ENCODE measurements around the gene DCAF8L2. TPM values are rescaled to one million over a fixed set of nuclear protein-coding genes. Genes with fewer than 3 reads are reported as not detected.

Gene DCAF8L2
- total RNA-seq, 1 donor from 2014 or later: 0.62 TPM

GRCh38 chrX:27571164-27571563, 19.0 kb upstream of the DCAF8L2 start:
- H3K9me3 Mint-ChIP-seq (ENCODE audit: unreplicated experiment): no peaks in the 10 kb centered on the region
- peaks cover 13% of the 10 kb centered on the region for H3K4me1 Mint-ChIP-seq (ENCODE audit: unreplicated experiment)
- TF ChIP-seq, protein P1, sequence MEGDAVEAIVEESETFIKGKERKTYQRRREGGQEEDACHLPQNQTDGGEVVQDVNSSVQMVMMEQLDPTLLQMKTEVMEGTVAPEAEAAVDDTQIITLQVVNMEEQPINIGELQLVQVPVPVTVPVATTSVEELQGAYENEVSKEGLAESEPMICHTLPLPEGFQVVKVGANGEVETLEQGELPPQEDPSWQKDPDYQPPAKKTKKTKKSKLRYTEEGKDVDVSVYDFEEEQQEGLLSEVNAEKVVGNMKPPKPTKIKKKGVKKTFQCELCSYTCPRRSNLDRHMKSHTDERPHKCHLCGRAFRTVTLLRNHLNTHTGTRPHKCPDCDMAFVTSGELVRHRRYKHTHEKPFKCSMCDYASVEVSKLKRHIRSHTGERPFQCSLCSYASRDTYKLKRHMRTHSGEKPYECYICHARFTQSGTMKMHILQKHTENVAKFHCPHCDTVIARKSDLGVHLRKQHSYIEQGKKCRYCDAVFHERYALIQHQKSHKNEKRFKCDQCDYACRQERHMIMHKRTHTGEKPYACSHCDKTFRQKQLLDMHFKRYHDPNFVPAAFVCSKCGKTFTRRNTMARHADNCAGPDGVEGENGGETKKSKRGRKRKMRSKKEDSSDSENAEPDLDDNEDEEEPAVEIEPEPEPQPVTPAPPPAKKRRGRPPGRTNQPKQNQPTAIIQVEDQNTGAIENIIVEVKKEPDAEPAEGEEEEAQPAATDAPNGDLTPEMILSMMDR (IDR thresholded peaks at IDR 0.05; ENCODE audit: unreplicated experiment): no peak
- no peak overlapping the region for H3K4me3 Mint-ChIP-seq (ENCODE audit: unreplicated experiment)
- H3K27me3 Mint-ChIP-seq (ENCODE audit: unreplicated experiment): no peaks in the 10 kb centered on the region
- no peak for DNase-seq (ENCODE audit: low spot score)
- no peaks in the 10 kb centered on the region for H3K36me3 Mint-ChIP-seq (ENCODE audit: low read depth, unreplicated experiment)
- H3K27ac Mint-ChIP-seq (ENCODE audit: unreplicated experiment): no peak overlapping the region

DNA sequence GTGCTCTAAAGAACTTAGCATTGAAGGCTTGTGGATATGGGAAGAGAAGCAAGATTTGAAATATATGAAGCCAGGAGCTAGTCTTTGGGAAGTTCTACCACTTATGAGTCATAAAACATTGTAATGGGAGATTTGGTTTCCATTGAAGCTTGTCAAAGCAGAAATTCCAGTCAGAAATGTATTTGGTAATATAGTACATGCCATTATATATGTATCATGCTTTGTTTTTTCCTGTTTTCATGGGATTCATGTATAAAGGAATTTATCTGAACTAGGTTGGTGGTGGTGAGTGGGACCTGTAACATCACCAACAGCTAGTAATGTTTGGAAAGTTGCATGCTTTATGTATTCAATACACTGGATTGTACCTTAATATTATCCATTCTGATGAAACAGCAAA, 14.6 kb upstream of the DCAF8L2 start:
- no peaks in the 10 kb centered on the region for H3K27me3 Mint-ChIP-seq (ENCODE audit: unreplicated experiment)
- DNase-seq (ENCODE audit: low spot score): no peak
- TF ChIP-seq, protein P1 (IDR thresholded peaks at IDR 0.05; ENCODE audit: unreplicated experiment): no peak
- H3K9me3 Mint-ChIP-seq (ENCODE audit: unreplicated experiment): no peaks in the 10 kb centered on the region
- H3K4me3 Mint-ChIP-seq (ENCODE audit: unreplicated experiment): no peak overlapping the region
- H3K36me3 Mint-ChIP-seq (ENCODE audit: low read depth, unreplicated experiment): no peaks in the 10 kb centered on the region
- no peaks in the 10 kb centered on the region for H3K4me1 Mint-ChIP-seq (ENCODE audit: unreplicated experiment)
- H3K27ac Mint-ChIP-seq (ENCODE audit: unreplicated experiment): no peak overlapping the region

DNA sequence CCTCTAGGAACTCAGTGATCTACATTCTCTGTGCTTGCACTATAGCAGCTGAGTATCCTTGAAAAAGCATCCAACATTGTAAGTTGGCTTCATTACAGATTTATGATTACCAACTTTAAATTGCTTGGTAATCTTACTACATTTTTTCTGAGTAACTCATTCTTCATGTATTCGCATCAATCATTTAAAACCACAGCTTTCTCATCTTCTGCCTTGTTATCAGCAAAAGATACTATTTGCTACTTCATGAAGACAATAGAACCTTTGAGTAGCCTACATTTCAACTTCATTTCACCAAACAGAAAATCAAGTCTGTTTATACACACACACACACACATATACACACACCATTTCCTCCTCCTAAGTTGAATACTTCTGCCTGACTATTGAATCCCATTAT, 6.2 kb upstream of the DCAF8L2 start:
- Mint-ChIP-seq H3K4me3 (ENCODE audit: unreplicated experiment) (no peak overlapping the region), H3K27ac (ENCODE audit: unreplicated experiment) (no peak overlapping the region), H3K36me3 (ENCODE audit: low read depth, unreplicated experiment) (no peaks in the 10 kb centered on the region), H3K4me1 (ENCODE audit: unreplicated experiment) (no peaks in the 10 kb centered on the region), H3K27me3 (ENCODE audit: unreplicated experiment) (no peaks in the 10 kb centered on the region), H3K9me3 (ENCODE audit: unreplicated experiment) (no peaks in the 10 kb centered on the region)
- TF ChIP-seq, protein P1 (IDR thresholded peaks at IDR 0.05; ENCODE audit: unreplicated experiment): no peak
- DNase-seq (ENCODE audit: low spot score): no peak

DNA sequence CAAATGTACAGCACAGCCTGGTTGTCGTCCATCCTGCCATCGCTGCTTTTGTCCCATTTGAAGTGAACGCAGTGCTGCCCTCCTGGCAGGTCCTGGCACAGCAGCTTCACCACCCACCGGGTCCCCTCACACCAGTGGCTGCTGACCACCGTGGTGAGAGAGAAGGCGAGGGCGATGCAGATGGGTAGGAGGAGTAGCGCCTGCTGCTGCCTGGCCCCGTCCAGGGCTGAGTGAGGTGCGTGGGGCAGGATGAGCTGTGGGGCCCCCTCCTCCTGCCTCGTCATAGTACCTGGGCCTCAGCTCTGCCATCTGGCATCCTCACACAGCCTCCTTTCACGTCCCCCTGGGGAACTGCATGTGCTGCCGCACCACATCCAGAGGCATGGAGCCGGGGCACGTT, 1.8 kb downstream of the DCAF8L2 start:
- Mint-ChIP-seq H3K27me3 (ENCODE audit: unreplicated experiment) (no peaks in the 10 kb centered on the region), H3K27ac (ENCODE audit: unreplicated experiment) (no peak overlapping the region), H3K4me3 (ENCODE audit: unreplicated experiment) (no peak overlapping the region), H3K4me1 (ENCODE audit: unreplicated experiment) (no peaks in the 10 kb centered on the region), H3K9me3 (ENCODE audit: unreplicated experiment) (no peaks in the 10 kb centered on the region), H3K36me3 (ENCODE audit: low read depth, unreplicated experiment) (no peaks in the 10 kb centered on the region)
- TF ChIP-seq, protein P1 (IDR thresholded peaks at IDR 0.05; ENCODE audit: unreplicated experiment): no peak
- no peak for DNase-seq (ENCODE audit: low spot score)

DNA sequence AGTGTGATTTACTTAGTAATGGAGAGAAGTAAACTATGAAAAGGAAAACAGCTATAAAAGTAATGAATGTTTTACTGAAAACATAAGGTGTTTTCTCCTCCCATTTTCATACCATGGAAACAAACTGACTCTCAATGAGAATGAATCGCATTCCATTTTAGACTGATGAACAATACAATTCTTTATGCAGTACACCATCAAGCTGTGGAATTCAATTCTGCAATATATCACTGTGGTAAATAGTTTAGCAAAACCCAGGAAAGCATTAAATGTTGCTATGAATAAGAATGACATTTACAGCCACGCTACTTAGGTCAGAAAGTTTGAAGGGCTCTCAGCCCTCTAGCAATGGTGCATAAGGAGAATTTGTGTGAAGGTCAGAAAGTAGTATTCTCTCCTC, 7.4 kb downstream of the DCAF8L2 start:
- no peak for DNase-seq (ENCODE audit: low spot score)
- Mint-ChIP-seq H3K4me1 (ENCODE audit: unreplicated experiment) (no peaks in the 10 kb centered on the region), H3K36me3 (ENCODE audit: low read depth, unreplicated experiment) (no peaks in the 10 kb centered on the region), H3K9me3 (ENCODE audit: unreplicated experiment) (no peaks in the 10 kb centered on the region), H3K4me3 (ENCODE audit: unreplicated experiment) (no peak overlapping the region), H3K27ac (ENCODE audit: unreplicated experiment) (no peak overlapping the region), H3K27me3 (ENCODE audit: unreplicated experiment) (no peaks in the 10 kb centered on the region)
- TF ChIP-seq, protein P1 (IDR thresholded peaks at IDR 0.05; ENCODE audit: unreplicated experiment): no peak
